Measurements from ENCODE around the gene RNH1.
"Not testable (repeated sequence)": the region's sequence is repeated elsewhere in the genome, so short reads cannot be mapped to it uniquely, and the experiment has no call there.

RNH1 gene

GRCh38 chr11:516918-517685 is 10.1 kb upstream of the RNH1 start:
- DNase-seq: not testable (repeated sequence)

DNA sequence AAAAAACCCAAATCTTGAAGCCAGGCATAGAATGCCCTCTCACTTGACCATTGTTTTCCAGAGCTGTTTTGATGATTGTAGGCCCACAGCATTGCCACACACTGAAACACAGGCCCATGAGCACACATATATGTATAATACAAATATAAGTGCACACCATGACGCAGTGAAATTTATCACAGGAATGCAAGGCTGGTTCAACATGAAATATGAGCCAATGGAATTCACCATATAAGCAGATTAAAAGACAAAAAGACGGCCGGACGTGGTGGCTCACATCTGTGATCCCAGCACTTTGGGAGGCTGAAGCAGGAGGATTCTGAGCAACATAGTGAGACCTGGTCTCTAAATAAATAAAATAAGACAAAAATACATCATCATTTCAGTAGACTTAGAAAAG is 9.4 kb upstream of the RNH1 start:
- DNase-seq: no peak

- DNase-seq: no peak
These were observed 8.1 kb upstream of the RNH1 start for GRCh38 chr11:515131-515530.

DNA sequence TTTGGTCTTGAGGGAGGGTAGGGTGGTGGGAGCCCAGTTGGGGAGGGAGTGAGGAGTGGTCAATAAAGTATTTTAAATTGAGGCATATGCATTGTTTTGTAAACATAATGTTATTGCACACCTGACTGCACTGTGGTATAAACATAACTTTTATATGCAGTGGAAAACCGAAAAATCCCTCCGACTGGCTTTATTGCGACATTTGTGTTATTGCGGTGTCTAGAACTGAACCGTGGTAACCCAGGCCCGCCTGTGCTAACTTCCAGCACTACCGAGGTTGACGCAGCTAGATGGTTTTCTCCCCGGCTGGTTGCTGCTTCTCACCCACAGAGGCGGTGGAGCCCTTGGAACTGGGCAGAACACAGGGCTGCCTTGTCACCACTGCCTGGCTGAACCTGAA is 7.6 kb upstream of the RNH1 start:
- DNase-seq: no peak

GRCh38 chr11:512761-513595 is 5.9 kb upstream of the RNH1 start:
- no peak for DNase-seq

GRCh38 chr11:508956-509355 is 1.9 kb upstream of the RNH1 start:
- DNase-seq: no peak

- no peak for DNase-seq
These were observed 879 bp upstream of the RNH1 start for GRCh38 chr11:507727-508515.

DNA sequence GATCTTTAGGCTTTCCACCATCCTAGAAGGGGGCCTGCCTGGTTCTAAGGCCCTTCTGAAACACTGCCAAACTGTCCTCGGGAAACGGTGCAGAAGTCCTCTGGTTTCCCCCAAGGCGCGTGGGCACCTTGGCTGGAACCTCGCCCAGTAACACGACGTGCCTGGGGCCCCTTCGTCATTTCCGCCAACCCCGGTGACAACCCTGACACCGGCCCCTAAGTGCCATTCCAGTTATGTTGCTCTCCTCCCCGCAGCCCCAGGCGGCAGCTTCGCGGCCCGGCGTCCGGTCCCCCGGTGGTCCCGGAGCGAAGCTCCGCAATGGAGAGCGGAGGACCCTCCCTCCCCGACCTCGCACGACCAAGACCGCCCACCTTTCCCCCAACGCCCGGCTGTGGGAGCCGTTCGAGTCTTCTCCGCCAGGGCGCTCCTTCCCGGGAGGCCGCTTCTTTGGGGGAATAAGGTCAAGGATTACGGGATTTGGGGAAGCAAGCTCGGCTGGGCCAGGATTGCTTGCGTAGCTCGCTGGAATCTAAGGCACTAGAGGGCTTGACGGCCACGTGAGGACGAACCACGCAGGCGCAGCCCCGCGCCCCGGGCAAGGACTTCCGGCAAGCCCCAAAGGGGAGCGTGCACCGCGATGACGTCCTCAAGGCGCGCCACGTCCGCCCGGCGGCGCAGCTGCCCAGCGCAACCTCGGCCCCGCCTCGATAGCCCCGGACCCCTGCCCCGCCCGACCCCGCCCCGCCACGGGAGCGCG is 626 bp downstream of the RNH1 start:
- DNase-seq: peak; percentile 65

DNA sequence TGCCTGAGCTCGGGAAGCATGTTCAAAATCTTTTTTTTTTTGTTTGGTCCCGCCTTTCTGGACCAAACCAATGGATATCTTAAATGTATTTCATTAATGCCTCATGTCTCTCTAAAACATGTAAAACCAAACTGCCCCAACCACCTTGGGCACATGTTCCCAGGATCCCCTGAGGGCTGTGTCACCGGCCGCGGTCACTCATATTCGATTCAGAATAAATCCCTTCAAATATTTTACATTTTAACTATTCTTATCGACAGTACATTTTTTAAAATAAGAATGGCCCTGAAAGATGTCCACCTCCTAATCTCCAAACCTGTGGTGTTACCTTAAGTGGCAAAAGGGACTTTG is 2.1 kb downstream of the RNH1 start:
- DNase-seq: no peak

GRCh38 chr11:504053-504993 is 2.7 kb downstream of the RNH1 start:
- peak; percentile 32 for DNase-seq

DNA sequence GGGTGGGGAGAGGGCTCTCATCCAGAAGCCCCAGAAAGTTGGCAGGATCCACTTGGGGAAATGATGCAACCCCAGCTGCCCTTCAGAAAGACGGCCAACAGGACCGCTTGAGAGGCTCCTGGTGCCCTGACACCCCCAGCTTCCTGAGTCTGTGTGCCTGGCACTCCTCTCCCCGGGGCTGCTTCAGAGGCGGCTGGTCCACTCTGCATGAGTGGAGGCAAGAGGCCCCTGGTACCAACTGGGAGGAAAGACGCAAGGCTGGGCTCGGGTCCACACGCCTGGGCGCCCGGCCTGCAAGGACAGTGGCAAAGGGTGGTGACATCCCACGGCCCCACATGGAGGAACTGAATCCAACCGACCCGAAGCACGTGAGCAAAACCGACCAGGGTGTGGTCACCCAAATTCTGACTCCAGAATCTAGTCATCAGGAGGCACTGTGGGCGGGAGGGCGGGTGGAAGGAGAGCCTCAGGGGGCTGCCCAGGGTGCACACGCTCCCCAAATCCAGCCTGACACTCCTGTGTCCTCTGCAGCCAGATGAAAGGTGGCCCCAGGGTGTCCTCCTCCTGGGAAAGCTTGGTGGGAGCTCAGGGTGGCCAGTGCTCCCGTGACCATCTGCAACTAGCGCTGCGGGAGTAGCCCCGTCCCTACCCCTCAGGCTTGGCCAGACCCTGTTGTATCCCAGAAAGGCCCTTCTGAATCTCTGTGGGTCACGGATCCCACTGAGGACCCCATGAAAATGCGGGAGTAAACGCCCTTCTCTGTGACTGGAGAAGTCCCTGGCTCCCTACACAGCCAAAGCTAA is 3.7 kb downstream of the RNH1 start:
- peak; percentile 57 for DNase-seq

GRCh38 chr11:502288-503178 is 4.5 kb downstream of the RNH1 start:
- no peak for DNase-seq

DNA sequence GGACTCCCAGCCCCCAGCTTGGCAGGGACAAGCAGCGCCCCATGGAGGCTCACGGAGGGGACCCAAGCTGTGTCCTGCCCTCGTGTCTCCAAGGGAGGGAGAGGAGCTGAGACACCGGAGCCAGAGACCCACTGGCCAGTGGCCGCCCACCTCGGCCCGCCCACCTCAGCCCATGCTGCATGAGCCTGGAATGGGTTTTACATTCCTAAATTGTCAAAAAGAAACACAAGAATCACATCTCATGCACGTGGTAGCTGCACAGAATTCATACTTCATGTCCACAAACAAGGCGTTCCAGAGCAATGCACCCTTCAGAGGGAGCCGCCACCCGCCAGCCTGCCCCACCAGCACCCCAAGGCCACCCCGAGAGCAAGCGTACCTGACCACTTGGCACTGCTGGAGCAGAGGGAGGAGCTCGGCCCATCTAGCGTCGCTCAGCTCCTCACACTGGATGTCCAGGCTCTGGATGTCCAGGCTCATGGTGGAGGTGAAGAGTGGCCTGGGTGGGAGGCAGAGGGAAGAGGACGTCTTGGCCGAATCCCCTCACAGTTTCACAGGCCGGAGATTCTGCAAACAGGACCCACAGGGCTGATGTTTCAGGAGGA is 5.3 kb downstream of the RNH1 start:
- DNase-seq: no peak

DNA sequence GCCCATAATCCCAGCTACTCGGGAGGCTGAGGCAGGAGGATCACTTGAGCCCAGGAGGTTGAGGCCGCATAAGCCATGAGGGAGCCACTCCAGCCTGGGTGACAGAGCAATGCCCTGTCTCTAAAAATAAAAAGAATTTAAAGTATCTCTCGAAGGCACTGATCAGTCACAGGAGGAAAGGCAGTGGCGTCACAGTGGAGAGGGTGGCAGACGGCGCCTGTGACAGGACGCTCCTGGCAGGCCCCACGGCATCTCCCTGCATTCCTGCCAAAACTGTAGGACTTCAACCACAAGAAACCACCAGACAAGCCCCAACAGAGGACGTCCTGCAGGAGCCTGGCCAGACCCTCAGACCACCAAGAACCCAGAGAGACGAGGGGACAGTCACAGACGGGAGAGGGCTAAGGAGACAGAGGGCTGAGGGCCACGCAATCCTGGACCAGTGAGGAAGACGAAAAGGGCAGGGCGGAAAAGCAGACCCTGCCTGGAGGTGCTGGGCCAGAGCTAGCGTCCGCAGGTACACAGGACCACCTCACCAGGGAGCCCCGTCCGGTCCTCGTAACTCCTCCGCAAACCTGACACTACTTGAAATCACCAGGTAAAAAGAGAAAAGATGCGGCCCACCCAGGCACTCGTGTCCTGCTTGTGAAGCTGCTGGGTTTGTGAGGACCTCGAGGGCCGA is 5.9 kb downstream of the RNH1 start:
- no peak for DNase-seq

GRCh38 chr11:499201-500076 is 7.6 kb downstream of the RNH1 start:
- no peak for DNase-seq

GRCh38 chr11:498297-499181 is 8.5 kb downstream of the RNH1 start:
- no peak for DNase-seq
